HepG2 (cell line): Measurements from ENCODE around the gene CXCR5. TPM values are rescaled to one million over a fixed set of nuclear protein-coding genes. Genes with fewer than 3 reads are reported as not detected.

Experiments
- ADNP ChIP-seq: sonication (generic); formaldehyde crosslinking; IDR thresholded peaks from 2 replicates; pipeline ENCODE4 v1.4.0; 2020; ENCODE audit warnings: missing genetic modification reagents
- AKAP8 ChIP-seq: sonication (generic); formaldehyde crosslinking; IDR thresholded peaks from 2 replicates; pipeline ENCODE4 v1.5.1; 2020; ENCODE audit warnings: mild to moderate bottlenecking, missing genetic modification reagents
- ARNTL ChIP-seq: sonication (generic); formaldehyde crosslinking; IDR thresholded peaks from 2 replicates; pipeline ENCODE4 v1.4.0; 2020; ENCODE audit warnings: mild to moderate bottlenecking, missing genetic modification reagents
- BRCA1 ChIP-seq: sonication (generic); formaldehyde crosslinking; IDR thresholded peaks from 2 replicates; pipeline ENCODE4 v1.4.0; 2020; ENCODE audit warnings: missing genetic modification reagents
- ESRRA ChIP-seq: sonication (generic); formaldehyde crosslinking; IDR thresholded peaks from 2 replicates; pipeline ENCODE4 v1.5.1; 2020; ENCODE audit warnings: mild to moderate bottlenecking, low read depth, missing genetic modification reagents
- GLI4 ChIP-seq: sonication (generic); formaldehyde crosslinking; IDR thresholded peaks from 2 replicates; pipeline ENCODE4 v1.5.1; 2020; ENCODE audit warnings: missing genetic modification reagents, mild to moderate bottlenecking, moderate library complexity, borderline replicate concordance
- GPBP1L1 ChIP-seq: sonication (generic); formaldehyde crosslinking; IDR thresholded peaks from 2 replicates; pipeline ENCODE4 v1.5.0; 2020; ENCODE audit warnings: mild to moderate bottlenecking, missing genetic modification reagents
- HDAC2 ChIP-seq: sonication (generic); formaldehyde crosslinking; IDR thresholded peaks from 2 replicates; pipeline ENCODE4 v1.4.0; 2020; ENCODE audit warnings: missing genetic modification reagents
- KMT2B ChIP-seq: IDR thresholded peaks from 2 replicates; pipeline ENCODE4 v1.6.1; 2016; ENCODE audit warnings: missing genetic modification reagents, missing compliant biosample characterization
- MED1 ChIP-seq: sonication (generic); formaldehyde crosslinking; IDR thresholded peaks from 2 replicates; pipeline ENCODE4 v1.4.0; 2020; ENCODE audit warnings: missing genetic modification reagents
- NONO ChIP-seq, 2 experiments: fragments of 450-650 bp in 1 of 2; sonication (generic) in 1 of 2; formaldehyde crosslinking in 1 of 2; IDR thresholded peaks in 1 of 2; conservative IDR thresholded peaks in 1 of 2; 2 replicates each; pipeline versions ENCODE4 v1.6.1 to v1.8.0; 2017 to 2022; ENCODE audit warnings: mild to moderate bottlenecking in 1 of 2, missing genetic modification reagents in 1 of 2, moderate library complexity in 1 of 2
- POLR2A ChIP-seq, 2 experiments: IDR thresholded peaks; 2 replicates each; pipeline ENCODE4 v1.6.1; 2011; ENCODE audit warnings: low read depth in 2 of 2, low read length in 2 of 2, mild to moderate bottlenecking in 1 of 2, moderate library complexity in 1 of 2; ENCODE audit not compliant: insufficient read depth in 1 of 2
- POLR2AphosphoS2 ChIP-seq: IDR thresholded peaks from 2 replicates; pipeline ENCODE4 v1.6.1; 2011; ENCODE audit warnings: low read depth, low read length, improper control_type of control experiment
- PTBP1 ChIP-seq: fragments of 200-400 bp; formaldehyde crosslinking; IDR thresholded peaks from 2 replicates; pipeline ENCODE4 v1.6.1; 2018; ENCODE audit warnings: low read length, low read depth; ENCODE audit not compliant: poor library complexity, severe bottlenecking
- REST ChIP-seq, 2 experiments: IDR thresholded peaks; 2 replicates each; pipeline ENCODE4 v1.6.1; 2011 to 2012; ENCODE audit warnings: low read length in 2 of 2, borderline replicate concordance in 1 of 2, low read depth in 1 of 2, mild to moderate bottlenecking in 1 of 2, moderate library complexity in 1 of 2
- SIX1 ChIP-seq: sonication (generic); formaldehyde crosslinking; IDR thresholded peaks from 2 replicates; pipeline ENCODE4 v1.4.0; 2020; ENCODE audit warnings: missing genetic modification reagents, borderline replicate concordance
- TRIM22 ChIP-seq: fragments of 450-650 bp; IDR thresholded peaks from 2 replicates; pipeline ENCODE4 v1.6.1; 2017
- U2AF1 ChIP-seq: fragments of 200-400 bp; formaldehyde crosslinking; optimal IDR thresholded peaks from 2 replicates; pipeline ENCODE3; 2017; ENCODE audit warnings: mild to moderate bottlenecking, low read depth, low read length
- WIZ ChIP-seq: sonication (generic); formaldehyde crosslinking; IDR thresholded peaks from 2 replicates; pipeline ENCODE4 v1.5.1; 2020; ENCODE audit warnings: mild to moderate bottlenecking, missing genetic modification reagents
- ZFP90 ChIP-seq: sonication (generic); formaldehyde crosslinking; IDR thresholded peaks from 2 replicates; pipeline ENCODE4 v1.8.0; 2022; ENCODE audit warnings: missing genetic modification reagents, mild to moderate bottlenecking, inconsistent platforms, borderline replicate concordance
- ZNF207 ChIP-seq: fragments of 450-650 bp; IDR thresholded peaks from 2 replicates; pipeline ENCODE4 v1.6.1; 2016; ENCODE audit warnings: antibody characterized with exemption, borderline replicate concordance
- ZNF224 ChIP-seq: sonication (generic); formaldehyde crosslinking; IDR thresholded peaks from 2 replicates; pipeline ENCODE4 v1.5.0; 2020; ENCODE audit warnings: mild to moderate bottlenecking, missing genetic modification reagents
- ZNF501 ChIP-seq: sonication (generic); formaldehyde crosslinking; IDR thresholded peaks from 2 replicates; pipeline ENCODE4 v1.5.1; 2020; ENCODE audit warnings: mild to moderate bottlenecking, moderate library complexity, missing genetic modification reagents
- ZNF766 ChIP-seq: sonication (generic); formaldehyde crosslinking; IDR thresholded peaks from 2 replicates; pipeline ENCODE4 v1.5.0; 2020; ENCODE audit warnings: missing genetic modification reagents, borderline replicate concordance
- polyA plus RNA-seq, 8 experiments: library from polyadenylated mRNA; depleted of rRNA in 3 of 8; stranded (reverse) in 7 of 8; unstranded in 1 of 8; fragments of >200 nt; fragmentation: Illumina TruSeq in 4 of 8; extraction: Trizol in 4 of 8; gene quantifications; 2 replicates each; pipeline versions ENCODE4 v1.2.1 to v1.2.3, GENCODE V29; 2011 to 2016; ENCODE audit warnings: low read depth in 4 of 8, missing spikeins in 1 of 8, mixed read lengths in 1 of 8; ENCODE audit not compliant: insufficient read depth in 1 of 8
- total RNA-seq, 5 experiments: library from RNA; depleted of rRNA; stranded (reverse); fragments of >200 nt; fragmentation: Illumina TruSeq; extraction: Trizol; gene quantifications; 2 replicates each; pipeline ENCODE4 v1.2.3, GENCODE V29; 2016; ENCODE audit warnings: low read depth in 1 of 5

CXCR5 gene
- total and polyA plus RNA-seq, 2 of the 13 experiments (the other 11 are each of a cell fraction or from before 2014, with no cell fraction given): not detected

GRCh38 chr11:118870396-118871343 is 13.0 kb upstream of the CXCR5 start (continued):
- TF ChIP-seq ZNF501 (CRISPR knock-in tag): 0 out of 2 replicates have a peak, but pooled peaks have one; percentile 3
- no peak for TF ChIP-seq BRCA1
- TF ChIP-seq HDAC2 (CRISPR knock-in tag): no peak
- TF ChIP-seq ESRRA: no peak
- no peak for TF ChIP-seq TRIM22
- TF ChIP-seq ZNF766 (CRISPR knock-in tag): no peak
- no peak for TF ChIP-seq REST (IDR thresholded peaks at IDR 0.05; ENCODE audit: borderline replicate concordance in 1 of 2, low read depth in 1 of 2, low read length in 2 of 2)
- no peak for TF ChIP-seq U2AF1
- no peak for TF ChIP-seq GPBP1L1 (CRISPR knock-in tag)
- no peak for TF ChIP-seq POLR2A (IDR thresholded peaks at IDR 0.05; ENCODE audit: insufficient read depth in 1 of 2, low read depth in 2 of 2, low read length in 2 of 2)
- no peak for TF ChIP-seq GLI4
- no peak for TF ChIP-seq ZNF207
- TF ChIP-seq ADNP (CRISPR knock-in tag): no peak
- TF ChIP-seq ZFP90 (CRISPR knock-in tag): 0 out of 2 replicates have a peak, but pooled peaks have one; percentile 42
- TF ChIP-seq WIZ (CRISPR knock-in tag): no peak
- 0 out of 2 replicates have a peak, but pooled peaks have one; percentile 13 for TF ChIP-seq ZNF224 (CRISPR knock-in tag)
- TF ChIP-seq MED1 (CRISPR knock-in tag): 0 out of 2 replicates have a peak, but pooled peaks have one; percentile 36
- no peak for TF ChIP-seq ARNTL (CRISPR knock-in tag)
- no peak for TF ChIP-seq AKAP8 (CRISPR knock-in tag)
- TF ChIP-seq SIX1: no peak
- TF ChIP-seq KMT2B (CRISPR knock-in tag): no peak
- no peak for TF ChIP-seq PTBP1
- TF ChIP-seq NONO (IDR thresholded peaks at IDR 0.05): no peak
- no peak for TF ChIP-seq NONO (CRISPR knock-in tag; conservative IDR thresholded peaks at IDR 0.05)
- no peak for TF ChIP-seq POLR2AphosphoS2
